Endothelial cell of hepatic sinusoid (primary cell): ENCODE data around the gene FOXJ2.
"Not testable (repeated sequence)": the region's sequence is repeated elsewhere in the genome, so short reads cannot be mapped to it uniquely, and the experiment has no call there.

Experiments
- in situ Hi-C: cut with HindIII; loops from 2 replicates; pipeline ENCODE4 v1.10.0; 2017; ENCODE audit warnings: low sequenced_read_pairs

The FOXJ2 gene

DNA sequence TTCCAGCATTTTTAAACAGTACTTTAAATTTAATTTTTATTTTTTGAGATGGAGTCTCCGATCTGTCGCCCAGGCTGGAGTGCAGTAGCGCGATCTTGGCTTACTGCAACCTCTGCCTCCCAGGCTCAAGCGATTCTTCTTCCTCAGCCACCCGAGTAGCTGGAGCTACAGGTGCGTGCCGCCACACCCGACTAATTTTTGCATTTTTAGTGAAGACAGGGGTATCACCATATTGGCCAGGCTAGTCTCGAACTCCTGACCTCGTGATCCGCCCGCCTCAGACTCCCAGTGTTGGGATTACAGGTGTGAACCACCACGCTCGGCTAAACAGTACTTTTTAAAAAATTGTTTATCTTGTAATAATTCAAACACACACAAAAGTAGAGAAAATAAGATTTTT lies 4.2 kb upstream of the FOXJ2 start:
- in situ Hi-C loops: no loop called here

GRCh38 chr12:8030189-8030588 lies 2.3 kb upstream of the FOXJ2 start:
- in situ Hi-C loops: no loop called here

DNA sequence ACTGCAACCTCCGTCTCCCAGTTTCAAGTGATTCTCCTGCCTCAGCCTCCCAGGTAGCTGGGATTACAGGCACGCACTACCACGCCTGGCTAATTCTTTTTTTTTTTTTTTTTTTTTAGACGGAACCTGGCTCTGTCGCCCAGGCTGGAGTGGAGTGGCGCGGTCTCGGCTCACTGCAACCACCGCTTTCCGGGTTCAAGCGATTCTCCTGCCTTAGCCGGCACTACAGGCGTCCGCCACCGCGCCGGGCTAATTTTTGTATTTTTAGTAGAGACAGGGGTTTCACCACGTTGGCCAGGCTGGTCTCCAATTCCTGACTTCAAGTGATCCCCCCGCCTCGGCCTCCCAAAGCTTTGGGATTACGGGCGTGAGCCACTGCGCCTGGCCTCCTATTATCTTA lies 1.5 kb upstream of the FOXJ2 start:
- in situ Hi-C loops: not testable (repeated sequence)

DNA sequence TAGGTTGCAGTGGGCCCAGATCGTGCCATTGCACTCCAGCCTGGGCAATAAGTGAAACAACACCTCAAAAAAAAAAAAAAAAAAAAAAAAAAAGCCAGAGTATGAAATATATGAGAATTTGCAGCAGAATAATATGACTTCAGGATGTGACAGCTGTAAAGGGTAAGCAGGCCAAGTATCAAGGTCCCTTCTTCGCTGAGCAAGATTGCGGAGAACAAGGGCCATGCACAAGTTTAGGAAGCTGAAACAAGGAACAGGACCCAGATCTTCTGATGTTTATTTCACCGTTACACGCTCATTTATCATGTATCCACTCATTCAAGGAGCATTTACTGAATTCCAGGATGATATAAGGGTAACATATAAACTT lies 659 bp upstream of the FOXJ2 start:
- in situ Hi-C loops: no loop called here

- in situ Hi-C loops: no loop called here
Observed at GRCh38 chr12:8033153-8034044, 883 bp downstream of the FOXJ2 start.

DNA sequence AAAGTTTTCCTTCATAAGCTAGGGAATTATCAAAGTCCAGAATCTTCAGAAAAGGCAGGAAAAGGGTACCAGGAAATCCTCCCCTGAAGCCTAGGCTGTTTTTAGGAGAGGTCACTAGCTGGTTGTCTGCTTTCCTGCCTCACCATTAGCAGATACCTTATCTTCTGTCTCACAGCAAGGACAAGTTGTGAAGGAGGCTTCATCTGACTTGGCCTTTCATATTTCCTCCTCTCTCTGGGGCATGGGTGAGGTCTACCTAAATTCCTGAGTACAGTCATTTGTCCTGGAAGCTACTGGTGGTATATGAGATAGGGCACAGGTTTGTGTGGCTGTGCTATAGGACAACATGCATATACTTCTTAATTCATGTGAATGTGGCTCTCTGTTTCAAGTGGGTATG lies 2.3 kb downstream of the FOXJ2 start:
- in situ Hi-C loops: no loop called here

DNA sequence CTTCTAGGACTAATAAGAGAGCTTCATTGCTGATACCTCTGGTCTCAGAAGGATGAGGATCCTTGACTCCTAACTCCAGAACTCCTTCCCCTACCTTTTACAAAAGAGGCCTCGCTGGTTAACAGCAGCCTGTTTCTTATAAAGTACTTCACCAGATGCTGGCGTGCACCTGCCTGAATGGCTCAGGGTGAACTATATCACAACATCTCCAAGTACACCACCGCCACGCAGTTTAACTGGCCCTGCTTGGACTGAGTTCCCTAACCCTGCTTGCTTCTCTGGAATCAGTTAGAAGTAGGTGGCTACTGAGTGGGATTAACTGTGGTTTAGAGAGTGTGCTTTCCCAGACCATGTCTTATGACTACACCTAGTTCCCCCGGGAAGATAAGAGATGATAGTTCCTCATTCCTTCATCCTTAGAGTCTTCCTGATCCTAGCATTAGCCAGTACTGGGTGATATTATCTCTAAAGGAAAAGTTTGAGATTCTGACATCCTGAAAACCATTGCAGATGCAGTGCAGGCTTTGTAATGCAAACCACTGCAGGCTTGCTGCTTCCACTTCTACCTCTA lies 3.0 kb downstream of the FOXJ2 start:
- in situ Hi-C loops: no loop called here

DNA sequence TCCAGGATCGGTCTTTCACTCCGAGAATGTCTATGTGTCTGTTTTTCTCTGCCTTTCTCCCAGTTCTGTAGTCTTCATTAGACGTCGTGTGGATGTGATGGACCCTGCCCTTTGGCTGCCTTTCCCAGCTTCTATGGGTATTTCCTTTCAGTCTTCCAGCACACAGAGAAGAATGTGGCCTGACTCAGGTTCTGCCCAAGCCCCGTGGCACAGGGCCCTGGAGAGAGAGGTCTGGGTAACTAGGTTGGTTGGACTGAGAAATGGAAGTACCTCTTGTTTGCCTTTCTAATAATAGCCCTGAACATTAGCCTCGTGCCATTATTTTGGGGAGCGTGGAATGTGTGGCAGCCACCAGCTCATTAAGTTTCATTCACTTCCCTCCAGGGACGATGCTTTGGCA lies 3.8 kb downstream of the FOXJ2 start:
- in situ Hi-C loops: no loop called here

DNA sequence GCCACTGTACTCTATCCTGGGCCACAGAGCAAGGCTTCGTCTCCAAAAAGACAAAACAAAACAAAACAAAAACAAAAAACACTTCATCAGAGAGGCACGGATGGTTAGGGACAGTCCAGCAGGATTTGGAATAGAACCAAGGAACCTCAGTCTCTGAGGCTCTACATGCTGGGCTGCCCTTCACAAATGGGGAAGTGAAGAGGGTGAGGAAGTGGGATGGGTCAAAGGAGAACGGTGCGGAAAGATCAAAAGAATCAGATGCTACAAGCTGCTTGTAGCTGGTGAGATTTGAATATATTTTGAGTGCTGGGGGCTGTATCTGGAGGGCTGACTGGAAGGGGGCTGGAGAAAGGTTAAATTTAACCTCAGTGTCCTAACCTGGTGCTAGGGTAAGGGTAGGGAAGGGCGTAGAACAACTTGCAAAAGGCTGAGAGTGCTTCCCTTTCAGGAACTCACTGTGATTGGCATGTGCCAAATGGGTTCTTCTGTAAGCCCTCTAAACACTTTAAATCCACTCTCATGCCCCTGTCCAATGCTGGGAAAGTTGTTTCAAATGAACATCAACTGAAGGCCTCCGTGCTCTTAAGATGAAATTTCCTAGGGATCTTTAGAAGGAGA lies 4.6 kb downstream of the FOXJ2 start:
- in situ Hi-C loops: no loop called here

- in situ Hi-C loops: no loop called here
Observed at GRCh38 chr12:8037947-8038346, 5.4 kb downstream of the FOXJ2 start.

GRCh38 chr12:8038659-8039114 lies 6.2 kb downstream of the FOXJ2 start:
- in situ Hi-C loops: no loop called here

- in situ Hi-C loops: no loop called here
Observed at GRCh38 chr12:8040791-8041190, 8.3 kb downstream of the FOXJ2 start.

DNA sequence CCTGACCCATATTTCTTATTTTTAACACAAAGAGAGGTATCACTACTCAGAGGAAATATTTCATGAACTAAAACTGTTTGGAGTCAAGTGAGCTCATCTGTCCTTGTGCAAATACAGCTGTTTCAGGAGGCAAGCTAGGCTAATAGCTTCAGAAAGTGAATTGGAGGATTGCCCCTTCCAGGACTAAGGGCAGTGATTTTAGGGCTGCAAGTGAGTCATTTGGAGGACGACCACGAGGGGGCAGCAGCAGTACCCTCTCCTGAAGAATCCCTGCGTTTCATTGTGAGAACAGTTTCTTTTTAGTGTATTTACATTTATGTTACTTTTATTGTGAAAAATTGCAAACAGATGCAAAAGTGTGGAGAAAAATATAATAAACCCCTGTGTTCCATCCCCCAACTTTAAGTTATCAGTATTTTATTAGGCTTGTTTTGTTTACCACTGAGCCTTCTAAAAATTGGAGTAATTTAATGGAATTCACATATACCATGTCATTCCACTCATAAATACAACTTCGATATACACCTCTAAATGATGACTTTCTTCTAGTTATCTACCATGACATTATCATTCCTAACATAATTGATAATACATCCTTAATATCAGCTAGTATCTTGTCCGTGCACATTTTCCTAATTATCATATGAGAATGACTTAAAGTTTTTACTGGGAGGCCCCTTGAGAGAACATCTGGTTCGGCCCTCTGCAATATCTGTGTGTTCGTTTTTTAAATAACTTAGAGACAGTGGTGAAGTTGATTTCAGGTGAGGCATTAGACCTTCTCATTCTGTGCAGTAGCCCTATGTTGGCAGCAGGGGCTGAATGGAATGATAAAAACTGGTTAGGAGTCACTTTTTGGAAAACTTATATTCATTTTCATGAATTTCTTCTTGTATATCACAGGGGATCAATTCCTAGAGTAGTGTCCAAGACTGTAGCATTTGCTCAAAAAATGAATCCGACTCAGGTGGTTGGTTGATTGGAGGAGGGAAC lies 13.7 kb downstream of the FOXJ2 start:
- in situ Hi-C loops: no loop called here

DNA sequence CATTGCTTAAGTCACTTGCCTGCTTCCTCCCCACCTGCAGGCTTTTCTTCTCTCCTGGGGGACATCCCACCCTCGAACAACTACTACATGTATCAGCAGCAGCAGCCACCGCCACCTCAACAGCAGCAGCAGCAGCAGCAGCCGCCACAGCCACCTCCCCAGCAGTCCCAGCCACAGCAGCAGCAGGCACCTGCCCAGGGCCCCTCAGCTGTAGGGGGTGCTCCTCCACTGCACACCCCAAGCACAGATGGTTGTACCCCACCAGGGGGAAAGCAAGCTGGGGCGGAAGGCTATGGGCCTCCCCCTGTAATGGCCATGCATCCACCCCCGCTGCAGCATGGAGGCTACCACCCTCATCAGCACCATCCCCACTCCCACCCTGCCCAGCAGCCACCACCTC lies 15.3 kb downstream of the FOXJ2 start:
- in situ Hi-C loops: no loop called here

DNA sequence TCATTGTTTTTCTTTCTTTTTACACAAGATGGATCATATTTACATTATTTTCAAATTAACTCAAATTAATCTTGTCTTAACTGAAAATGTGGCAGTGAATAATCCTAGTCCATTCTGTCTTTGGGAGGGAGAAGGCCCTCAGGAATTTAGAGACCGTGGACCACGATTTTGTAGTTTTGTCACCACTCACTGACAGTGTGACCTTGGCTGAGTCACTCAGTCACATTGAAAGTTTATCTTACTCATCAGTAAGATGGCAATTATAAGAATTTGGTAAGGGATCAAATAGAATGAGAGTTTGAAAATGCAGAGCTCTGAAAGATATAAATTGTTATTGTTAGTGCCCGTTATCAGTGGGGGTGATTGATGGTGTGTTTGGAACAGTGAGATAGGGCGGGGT lies 16.4 kb downstream of the FOXJ2 start:
- in situ Hi-C loops: no loop called here

GRCh38 chr12:8050600-8051250 lies 18.2 kb downstream of the FOXJ2 start:
- in situ Hi-C loops: no loop called here

GRCh38 chr12:8052679-8053078 lies 20.2 kb downstream of the FOXJ2 start:
- in situ Hi-C loops: no loop called here

GRCh38 chr12:8054816-8055215 lies 22.3 kb downstream of the FOXJ2 start:
- in situ Hi-C loops: no loop called here

DNA sequence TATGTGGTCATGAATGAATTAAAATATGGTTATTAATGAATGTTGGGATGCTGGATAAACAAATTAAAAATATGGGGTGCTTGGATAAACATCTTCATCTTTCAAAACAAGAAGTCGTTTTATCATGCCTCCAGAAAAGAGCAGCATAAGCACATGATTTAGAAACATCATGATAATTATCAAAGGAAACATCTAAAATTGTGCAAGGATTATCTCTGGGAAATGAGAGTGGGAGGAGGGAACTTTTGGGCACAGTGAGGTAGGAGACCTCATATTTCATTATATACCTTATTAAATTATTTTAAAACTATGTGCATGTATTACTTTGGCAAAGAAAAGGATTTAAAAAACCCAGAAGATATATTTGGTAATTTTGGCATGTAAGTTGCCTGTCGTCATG lies 24.8 kb downstream of the FOXJ2 start:
- in situ Hi-C loops: no loop called here

GRCh38 chr12:8057839-8058238 lies 25.3 kb downstream of the FOXJ2 start:
- in situ Hi-C loops: no loop called here
